ENCODE measurements around the gene WWC1.
"Not testable (repeated sequence)": the region's sequence is repeated elsewhere in the genome, so short reads cannot be mapped to it uniquely, and the experiment has no call there.

The WWC1 gene

DNA sequence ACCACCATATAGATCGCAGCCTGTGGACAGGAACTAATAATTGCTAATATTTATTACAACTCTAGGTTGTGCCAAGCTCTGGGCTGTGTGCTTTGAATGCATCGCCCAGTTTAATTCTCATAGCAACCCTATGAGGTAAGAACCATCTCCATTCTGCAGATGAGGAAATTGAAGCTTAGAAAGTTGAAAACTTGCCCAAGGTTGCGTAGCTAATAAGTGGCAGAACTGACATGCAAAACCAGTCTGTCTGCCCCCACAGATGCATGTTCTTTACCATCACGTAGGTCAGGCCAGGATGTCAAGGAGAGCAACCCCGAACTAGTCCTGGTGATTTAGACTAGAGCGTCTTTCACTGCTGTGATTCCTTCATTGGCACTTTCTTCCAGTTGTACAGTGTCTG is 15.6 kb downstream of the WWC1 start:
- in situ Hi-C loops (cut with MboI; ENCODE audit: low sequenced_read_pairs): no loop called here

GRCh38 chr5:168307925-168308584 is 16.6 kb downstream of the WWC1 start:
- in situ Hi-C loops (cut with MboI; ENCODE audit: low sequenced_read_pairs): no loop called here

- in situ Hi-C loops (cut with MboI; ENCODE audit: low sequenced_read_pairs): no loop called here
Measured at GRCh38 chr5:168308976-168309598, 17.6 kb downstream of the WWC1 start.

DNA sequence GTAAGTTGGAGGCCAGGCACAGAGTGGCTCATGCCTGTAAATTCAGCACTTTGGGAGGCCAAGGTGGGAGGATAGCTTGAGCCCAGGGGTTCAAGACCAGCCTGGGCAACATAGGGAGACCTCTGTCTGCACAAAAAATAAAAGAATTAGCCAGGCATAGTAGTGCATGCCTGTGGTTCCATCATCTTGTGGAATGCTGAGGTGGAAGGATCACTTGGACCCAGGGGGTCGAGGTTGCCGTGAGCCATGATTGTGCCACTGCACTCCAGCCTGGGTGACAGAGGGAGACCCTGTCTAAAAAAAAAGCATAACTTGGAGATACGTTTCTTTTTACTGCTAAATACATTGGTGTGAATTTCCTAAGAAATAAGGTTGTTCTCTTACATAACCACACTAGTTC is 19.1 kb downstream of the WWC1 start:
- in situ Hi-C loops (cut with MboI; ENCODE audit: low sequenced_read_pairs): not testable (repeated sequence)

DNA sequence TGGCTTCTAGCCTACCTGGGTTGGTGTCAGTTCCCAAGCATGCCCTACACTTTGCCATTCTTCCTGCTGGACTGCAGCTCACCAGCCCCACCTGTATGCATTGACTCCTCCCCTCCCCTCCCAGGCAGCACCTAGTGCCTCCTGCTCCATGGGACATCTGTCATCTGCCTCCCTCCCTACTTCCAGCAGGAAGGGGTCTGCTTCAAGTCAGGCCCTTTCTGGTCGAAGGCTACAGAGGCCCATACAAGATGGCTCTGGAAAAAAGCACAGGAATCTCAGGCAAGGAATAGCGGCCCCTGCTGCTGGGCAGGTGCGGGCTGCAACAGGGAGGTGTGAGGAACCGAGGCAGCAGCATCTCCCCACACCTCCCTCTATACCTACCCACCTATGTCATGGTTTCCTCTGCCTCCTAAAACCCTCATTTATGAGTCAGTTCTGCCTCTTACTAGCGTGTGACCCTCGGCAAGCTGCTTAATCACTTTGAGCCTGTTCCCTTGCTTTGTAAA is 19.7 kb downstream of the WWC1 start:
- in situ Hi-C loops (cut with MboI; ENCODE audit: low sequenced_read_pairs): no loop called here

GRCh38 chr5:168312606-168313295 is 21.3 kb downstream of the WWC1 start:
- in situ Hi-C loops (cut with MboI; ENCODE audit: low sequenced_read_pairs): no loop called here

- in situ Hi-C loops (cut with MboI; ENCODE audit: low sequenced_read_pairs): no loop called here
Measured at GRCh38 chr5:168313596-168314204, 22.3 kb downstream of the WWC1 start.

DNA sequence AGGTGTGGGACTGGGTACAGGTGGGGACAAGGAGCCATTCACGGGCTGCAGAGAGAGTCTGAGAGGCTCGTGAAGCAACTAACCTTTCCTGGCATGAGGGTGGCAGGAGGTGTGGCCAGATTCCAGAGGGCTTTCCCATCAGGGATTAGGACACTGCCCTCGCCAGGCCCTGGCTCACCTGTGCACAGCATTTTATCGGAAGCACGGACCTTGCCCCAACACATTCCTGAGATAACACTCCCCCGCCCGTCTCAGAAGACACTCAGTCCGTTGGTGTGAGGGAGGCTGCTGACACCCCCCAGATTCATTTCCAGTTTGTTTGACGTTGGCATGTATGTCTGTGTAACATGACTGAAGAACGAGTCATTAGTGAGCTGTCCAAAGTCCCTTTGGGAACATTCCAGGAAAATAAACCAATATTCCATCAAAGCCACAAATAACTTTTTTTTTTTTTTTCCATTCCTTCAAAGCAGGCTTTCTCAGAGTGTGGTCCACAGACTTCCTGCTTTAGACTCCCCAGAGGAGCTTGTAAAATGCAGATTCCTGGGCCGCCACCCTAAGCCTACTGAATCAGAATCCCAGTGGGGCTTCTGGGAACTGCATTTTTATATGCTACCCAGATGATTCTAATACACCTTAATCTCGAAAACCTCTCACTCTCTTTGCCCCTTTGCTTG is 23.4 kb downstream of the WWC1 start:
- in situ Hi-C loops (cut with MboI; ENCODE audit: low sequenced_read_pairs): no loop called here

GRCh38 chr5:168315416-168316138 is 24.1 kb downstream of the WWC1 start:
- in situ Hi-C loops (cut with MboI; ENCODE audit: low sequenced_read_pairs): no loop called here

DNA sequence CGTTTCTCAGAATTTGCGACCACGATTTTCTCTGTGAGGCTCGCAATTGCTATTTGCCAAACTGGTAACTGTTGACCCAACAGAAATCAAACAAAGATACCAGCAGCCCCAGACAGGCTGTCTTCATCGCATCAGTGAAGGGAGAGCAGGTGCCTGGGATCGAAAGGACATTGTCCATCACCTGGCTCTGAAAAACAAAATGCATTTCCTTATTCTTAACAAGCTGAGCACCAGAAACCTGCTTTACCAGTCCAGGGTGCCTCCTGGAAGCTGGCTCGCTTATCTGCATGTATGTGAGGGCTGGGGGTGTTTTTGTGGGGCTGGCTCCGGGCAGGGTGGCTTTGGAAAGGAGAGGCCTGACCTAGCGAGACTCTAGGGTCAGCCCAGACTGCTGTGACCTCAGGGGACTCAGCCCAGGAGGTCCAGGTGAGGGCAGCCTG is 24.7 kb downstream of the WWC1 start:
- in situ Hi-C loops (cut with MboI; ENCODE audit: low sequenced_read_pairs): no loop called here

DNA sequence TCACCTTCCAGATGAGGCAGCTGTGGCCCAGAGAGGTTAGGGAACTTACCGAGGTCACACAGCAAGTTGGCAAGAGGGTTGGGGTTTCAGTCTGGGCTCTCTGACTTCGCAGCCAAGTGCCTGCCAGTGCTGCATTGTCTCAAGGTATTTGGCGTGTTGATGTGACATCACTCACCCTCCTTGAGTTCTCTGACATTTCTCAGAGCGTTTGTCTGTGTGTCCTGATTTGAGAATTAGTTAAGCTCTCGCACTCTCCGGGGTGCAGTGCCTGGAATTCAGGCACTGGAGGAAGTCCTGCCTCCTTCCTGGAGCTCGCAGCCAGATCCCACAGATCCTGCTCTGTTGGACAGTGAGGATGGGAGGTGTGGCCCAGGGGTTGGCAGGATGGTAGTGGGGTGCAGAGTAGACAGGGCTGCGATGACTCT is 25.7 kb downstream of the WWC1 start:
- in situ Hi-C loops (cut with MboI; ENCODE audit: low sequenced_read_pairs): no loop called here

DNA sequence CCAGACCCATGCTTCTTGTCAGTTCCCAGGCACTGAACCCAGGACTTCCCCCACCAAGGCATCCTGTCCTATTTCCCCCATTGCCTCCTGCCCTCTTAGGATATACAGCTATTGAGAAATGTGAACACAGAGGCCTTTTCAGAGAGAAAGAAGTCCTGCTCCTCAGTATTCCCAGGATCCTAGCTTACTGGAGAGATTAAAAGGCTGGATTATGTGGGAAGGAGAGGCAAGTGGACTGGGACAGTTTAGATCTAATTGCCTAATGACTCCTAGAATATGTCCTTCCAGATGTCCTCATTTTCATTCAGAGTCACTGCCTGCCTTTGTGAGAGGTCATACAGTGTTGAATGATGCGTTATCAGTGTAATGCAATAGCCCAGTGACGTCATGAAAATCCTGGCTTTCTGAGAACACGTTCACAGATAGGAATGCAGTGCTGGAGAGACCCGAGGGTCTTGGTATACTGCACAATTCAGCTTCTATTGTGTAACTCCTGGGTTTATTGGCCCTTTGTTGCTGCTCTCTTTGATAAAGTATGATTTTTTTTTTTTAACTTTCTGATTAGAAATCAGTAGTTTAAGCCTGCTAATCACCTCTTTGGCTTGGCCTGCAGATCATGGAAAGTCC is 26.2 kb downstream of the WWC1 start:
- in situ Hi-C loops (cut with MboI; ENCODE audit: low sequenced_read_pairs): no loop called here

- in situ Hi-C loops (cut with MboI; ENCODE audit: low sequenced_read_pairs): no loop called here
Measured at GRCh38 chr5:168318240-168318639, 26.8 kb downstream of the WWC1 start.

- in situ Hi-C loops (cut with MboI; ENCODE audit: low sequenced_read_pairs): no loop called here
Measured at GRCh38 chr5:168319774-168320173, 28.3 kb downstream of the WWC1 start.

DNA sequence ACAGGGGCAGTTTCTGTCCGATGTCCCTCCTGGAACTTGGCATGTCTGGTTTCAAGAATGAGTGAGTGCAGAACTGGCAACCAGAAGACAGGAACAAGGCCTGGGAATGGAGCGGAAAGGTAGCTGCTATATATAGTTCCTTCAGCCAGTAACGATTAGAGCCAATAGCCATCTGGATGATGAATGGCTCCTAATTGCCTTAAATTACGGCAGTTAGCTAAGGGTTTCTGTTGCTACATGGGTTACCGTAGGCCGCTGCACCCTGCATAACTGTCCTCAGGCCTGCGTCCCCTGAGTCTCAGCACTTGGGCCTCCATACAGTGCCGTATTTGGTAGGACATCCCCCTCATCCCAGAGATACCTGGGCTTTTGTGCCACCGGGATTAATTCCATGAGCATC is 29.4 kb downstream of the WWC1 start:
- in situ Hi-C loops (cut with MboI; ENCODE audit: low sequenced_read_pairs): no loop called here

GRCh38 chr5:168324859-168325630 is 33.6 kb downstream of the WWC1 start:
- in situ Hi-C loops (cut with MboI; ENCODE audit: low sequenced_read_pairs): no loop called here

GRCh38 chr5:168327019-168327421 is 35.6 kb downstream of the WWC1 start:
- in situ Hi-C loops (cut with MboI; ENCODE audit: low sequenced_read_pairs): no loop called here

- in situ Hi-C loops (cut with MboI; ENCODE audit: low sequenced_read_pairs): no loop called here
Measured at GRCh38 chr5:168327451-168327850, 36.0 kb downstream of the WWC1 start.

- in situ Hi-C loops (cut with MboI; ENCODE audit: low sequenced_read_pairs): no loop called here
Measured at GRCh38 chr5:168327994-168328393, 36.5 kb downstream of the WWC1 start.

All from HL-60/S4 (cell line).